ENCODE measurements around the gene AS3MT. TPM values are rescaled to one million over a fixed set of nuclear protein-coding genes. Genes with fewer than 3 reads are reported as not detected.
"Not testable (repeated sequence)": the region's sequence is repeated elsewhere in the genome, so short reads cannot be mapped to it uniquely, and the experiment has no call there.

The AS3MT gene, protein sequence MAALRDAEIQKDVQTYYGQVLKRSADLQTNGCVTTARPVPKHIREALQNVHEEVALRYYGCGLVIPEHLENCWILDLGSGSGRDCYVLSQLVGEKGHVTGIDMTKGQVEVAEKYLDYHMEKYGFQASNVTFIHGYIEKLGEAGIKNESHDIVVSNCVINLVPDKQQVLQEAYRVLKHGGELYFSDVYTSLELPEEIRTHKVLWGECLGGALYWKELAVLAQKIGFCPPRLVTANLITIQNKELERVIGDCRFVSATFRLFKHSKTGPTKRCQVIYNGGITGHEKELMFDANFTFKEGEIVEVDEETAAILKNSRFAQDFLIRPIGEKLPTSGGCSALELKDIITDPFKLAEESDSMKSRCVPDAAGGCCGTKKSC
- polyA plus RNA-seq (2011; rRNA removed) (8.6 and 10.8 TPM in 2 replicates), polyA plus RNA-seq (2017; fragmentation: RNase III; extraction: RNeasy Plus Mini Kit Qiagen cat#74134 plus additional on column Dnase treatment) (9.7 to 10.7 TPM (median 10.7 TPM) in 3 replicates), polyA minus RNA-seq (2011; rRNA and poly(A)+ RNA removed) (1.6 and 2.0 TPM in 2 replicates)
- polyA plus RNA-seq (2012; cell fraction: cytosol; rRNA removed): 4.6 and 5.1 TPM in 2 replicates
- polyA plus RNA-seq (2012; cell fraction: nucleus; rRNA removed): 2.4 and 4.8 TPM in 2 replicates

- ChIA-PET CTCF (interaction anchor here (0.6 to 3.1 kb wide), 7 partner anchors 9 to 472 kb away, joined by 3 to 12 read pairs (median 3); no protein-coding TSS in a partner anchor), POLR2A (interaction anchor here (0.6 to 1.1 kb wide), 2 partner anchors 15 to 370 kb away, joined by 3 to 6 read pairs; partner anchors contain the start of gene BORCS7)
- TF ChIP-seq PHF8 (IDR thresholded peaks at IDR 0.05; ENCODE audit: borderline replicate concordance, low read depth) (peak; percentile 30; the same call in 1 of the 2 replicates), HMGXB4 (CRISPR knock-in tag; IDR thresholded peaks at IDR 0.05; ENCODE audit: borderline replicate concordance) (no peak), EP300 (IDR thresholded peaks at IDR 0.05) (no peak), JUNB (IDR thresholded peaks at IDR 0.05) (no peak)
- TF ChIP-seq, protein P1, sequence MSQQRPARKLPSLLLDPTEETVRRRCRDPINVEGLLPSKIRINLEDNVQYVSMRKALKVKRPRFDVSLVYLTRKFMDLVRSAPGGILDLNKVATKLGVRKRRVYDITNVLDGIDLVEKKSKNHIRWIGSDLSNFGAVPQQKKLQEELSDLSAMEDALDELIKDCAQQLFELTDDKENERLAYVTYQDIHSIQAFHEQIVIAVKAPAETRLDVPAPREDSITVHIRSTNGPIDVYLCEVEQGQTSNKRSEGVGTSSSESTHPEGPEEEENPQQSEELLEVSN (IDR thresholded peaks at IDR 0.05; ENCODE audit: borderline replicate concordance, low read depth): peak; percentile 42; the same call in 1 of the 2 replicates
- no peak for FAIRE-seq
- H3K4me1 ChIP-seq: 0 out of 3 replicates have a peak, but pooled peaks cover 4% of the 10 kb centered on the region
- no peaks in the 10 kb centered on the region for H3K9me3 ChIP-seq
- H3K4me2 ChIP-seq: peak within 1 kb of the TSS; percentile 91
- 43% methylated on average over 40 of the region's 63 CpGs for WGBS (ENCODE audit: missing lambda C conversion rate)
- peak; percentile 96 to 97 for ATAC-seq
- H3K4me3 ChIP-seq: peak within 1 kb of the TSS; percentile 55
- peak; percentile 23 to 52 for DNase-seq (ENCODE audit: low read depth in 1 of 2, low spot score in 1 of 2)
- peak within 1 kb of the TSS; percentile 77 to 88 for H3K27ac ChIP-seq
Measured at GRCh38 chr10:102869258-102870198, at the start of gene AS3MT. Gene AS3MT (plus strand): TSS chr10:102869470. CDS start chr10:102869593, 123 bp downstream.

GRCh38 chr10:102820008-102820407 lies 49.3 kb upstream of the AS3MT start:
- H3K27ac ChIP-seq; H3K4me2 ChIP-seq; H3K4me3 ChIP-seq; POLR2A ChIA-PET; FAIRE-seq; DNase-seq (ENCODE audit: low read depth in 1 of 2, low spot score in 1 of 2); H3K9me3 ChIP-seq; ATAC-seq; H3K4me1 ChIP-seq: not testable (repeated sequence)
- 91% methylated on average over 5 of the region's 5 CpGs for WGBS (ENCODE audit: missing lambda C conversion rate)
- CTCF ChIA-PET: interaction anchor here (1.2 to 8.7 kb wide), 4 partner anchors 13 to 92 kb away, joined by 3 to 58 read pairs (median 6); partner anchors contain the start of gene CYP17A1

DNA sequence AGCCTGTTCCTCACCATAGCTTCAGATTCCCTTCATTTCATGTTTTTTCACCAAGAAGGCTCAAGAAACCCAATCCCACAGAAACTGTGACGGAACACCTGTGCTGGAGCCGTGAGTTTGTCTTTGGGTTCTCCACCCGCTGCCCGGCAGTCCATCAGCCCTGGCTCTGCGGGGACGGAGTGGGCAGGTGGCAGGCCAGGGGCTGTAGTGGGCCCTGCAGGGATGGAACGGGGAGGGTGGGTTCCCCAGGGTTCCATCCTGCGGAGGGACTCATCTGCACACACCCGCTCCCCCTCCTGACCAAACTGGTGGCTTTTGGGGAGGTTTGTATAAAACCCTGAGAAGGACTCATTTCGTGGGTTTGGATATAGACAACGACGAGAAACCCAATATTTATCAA lies 47.0 kb upstream of the AS3MT start:
- DNase-seq (ENCODE audit: low read depth in 1 of 2, low spot score in 1 of 2) (no peak), ATAC-seq (no peak), FAIRE-seq (no peak)
- ChIA-PET POLR2A (no interaction called here), CTCF (interaction anchor here (2.0 to 8.7 kb wide), 2 partner anchors 12 to 79 kb away, joined by 10 to 58 read pairs; partner anchors contain the start of gene CYP17A1)
- no peak overlapping the region for H3K27ac ChIP-seq
- TF ChIP-seq BCL3 (IDR thresholded peaks at IDR 0.05): no peak
- no peak for TF ChIP-seq ZC3H11A (IDR thresholded peaks at IDR 0.05)
- TF ChIP-seq EP300 (IDR thresholded peaks at IDR 0.05): no peak
- TF ChIP-seq HMGXB4 (CRISPR knock-in tag; IDR thresholded peaks at IDR 0.05; ENCODE audit: borderline replicate concordance): no peak
- no peak for TF ChIP-seq CBX2 (IDR thresholded peaks at IDR 0.05; ENCODE audit: borderline replicate concordance, low read depth)
- no peak for TF ChIP-seq EHMT2 (IDR thresholded peaks at IDR 0.05; ENCODE audit: low read depth)
- no peak for TF ChIP-seq ZNF302 (CRISPR knock-in tag; IDR thresholded peaks at IDR 0.05)
- no peak for TF ChIP-seq CBX8 (IDR thresholded peaks at IDR 0.05)
- no peaks in the 10 kb centered on the region for H3K9me3 ChIP-seq
- H3K4me1 ChIP-seq: no peaks in the 10 kb centered on the region
- no peak overlapping the region for H3K4me2 ChIP-seq
- H3K4me3 ChIP-seq: no peak overlapping the region
- WGBS (ENCODE audit: missing lambda C conversion rate): 95% methylated on average over 10 of the region's 12 CpGs

Data from A549 (cell line).